Measurements from ENCODE around the gene C1orf226.

GRCh38 chr1:162343470-162343869, 38.1 kb upstream of the C1orf226 start:
- TF ChIP-seq, protein P1, sequence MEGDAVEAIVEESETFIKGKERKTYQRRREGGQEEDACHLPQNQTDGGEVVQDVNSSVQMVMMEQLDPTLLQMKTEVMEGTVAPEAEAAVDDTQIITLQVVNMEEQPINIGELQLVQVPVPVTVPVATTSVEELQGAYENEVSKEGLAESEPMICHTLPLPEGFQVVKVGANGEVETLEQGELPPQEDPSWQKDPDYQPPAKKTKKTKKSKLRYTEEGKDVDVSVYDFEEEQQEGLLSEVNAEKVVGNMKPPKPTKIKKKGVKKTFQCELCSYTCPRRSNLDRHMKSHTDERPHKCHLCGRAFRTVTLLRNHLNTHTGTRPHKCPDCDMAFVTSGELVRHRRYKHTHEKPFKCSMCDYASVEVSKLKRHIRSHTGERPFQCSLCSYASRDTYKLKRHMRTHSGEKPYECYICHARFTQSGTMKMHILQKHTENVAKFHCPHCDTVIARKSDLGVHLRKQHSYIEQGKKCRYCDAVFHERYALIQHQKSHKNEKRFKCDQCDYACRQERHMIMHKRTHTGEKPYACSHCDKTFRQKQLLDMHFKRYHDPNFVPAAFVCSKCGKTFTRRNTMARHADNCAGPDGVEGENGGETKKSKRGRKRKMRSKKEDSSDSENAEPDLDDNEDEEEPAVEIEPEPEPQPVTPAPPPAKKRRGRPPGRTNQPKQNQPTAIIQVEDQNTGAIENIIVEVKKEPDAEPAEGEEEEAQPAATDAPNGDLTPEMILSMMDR (IDR thresholded peaks at IDR 0.05), result no peak
- no peak for TF ChIP-seq POLR2A (IDR thresholded peaks at IDR 0.05)
- TF ChIP-seq POLR2AphosphoS5 (IDR thresholded peaks at IDR 0.05), result no peak

Measured in breast epithelium (tissue), 3 donors.